HG02852 (cell line): Measurements from ENCODE around the gene AJM1.
"Not testable (repeated sequence)": the region's sequence is repeated elsewhere in the genome, so short reads cannot be mapped to it uniquely, and the experiment has no call there.

Source experiments
- ATAC-seq: cut with Tn5 transposase; IDR thresholded peaks from one replicate; pipeline ENCODE4 v1.9.1; 2021; ENCODE audit warnings: mild to moderate bottlenecking, moderate library complexity; ENCODE audit not compliant: unreplicated experiment

The AJM1 gene

DNA sequence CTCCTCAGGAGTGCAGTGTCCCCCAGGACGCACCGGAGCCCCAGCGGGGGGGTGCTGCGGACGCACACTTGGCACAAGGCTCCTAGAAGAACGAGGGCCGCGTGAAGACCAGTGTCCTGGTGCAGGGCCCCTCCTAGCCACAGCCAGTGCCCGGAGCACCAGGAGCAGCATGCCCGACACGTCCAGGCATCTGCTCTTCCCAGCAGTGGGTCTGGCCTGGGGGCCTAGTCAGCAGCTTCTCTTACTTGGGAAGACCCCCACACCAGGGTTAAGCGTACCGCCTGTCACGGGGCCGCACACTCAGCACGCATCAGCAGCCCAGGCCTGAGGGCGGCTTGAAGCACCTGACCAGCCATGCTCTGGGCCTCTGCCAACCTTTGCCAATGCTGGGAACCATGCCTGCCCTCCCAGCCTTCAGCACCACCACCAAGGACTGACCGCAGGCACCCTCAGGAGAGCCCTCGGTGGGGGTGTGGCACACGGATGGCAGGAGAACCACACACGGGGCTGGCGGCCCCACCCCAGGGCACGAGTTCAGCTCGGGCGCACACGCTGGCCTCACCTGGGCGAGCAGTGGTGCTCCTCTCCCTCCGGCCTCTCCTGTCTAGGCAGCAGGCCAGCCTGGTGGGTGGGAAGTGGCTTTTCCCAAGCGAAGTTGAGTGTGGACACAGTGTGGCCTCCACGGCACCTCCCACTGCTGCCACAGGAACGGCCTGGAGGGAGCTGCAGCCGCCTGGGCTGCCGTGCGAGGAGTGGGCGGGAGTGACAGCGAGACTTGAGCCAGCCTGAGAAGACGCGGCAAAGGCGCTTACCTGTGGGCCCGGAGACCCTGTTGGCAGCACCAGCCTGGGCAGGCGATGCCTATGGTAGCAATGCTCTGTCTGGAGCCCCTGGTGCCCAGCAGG is 12.0 kb upstream of the AJM1 start:
- no peak for ATAC-seq

DNA sequence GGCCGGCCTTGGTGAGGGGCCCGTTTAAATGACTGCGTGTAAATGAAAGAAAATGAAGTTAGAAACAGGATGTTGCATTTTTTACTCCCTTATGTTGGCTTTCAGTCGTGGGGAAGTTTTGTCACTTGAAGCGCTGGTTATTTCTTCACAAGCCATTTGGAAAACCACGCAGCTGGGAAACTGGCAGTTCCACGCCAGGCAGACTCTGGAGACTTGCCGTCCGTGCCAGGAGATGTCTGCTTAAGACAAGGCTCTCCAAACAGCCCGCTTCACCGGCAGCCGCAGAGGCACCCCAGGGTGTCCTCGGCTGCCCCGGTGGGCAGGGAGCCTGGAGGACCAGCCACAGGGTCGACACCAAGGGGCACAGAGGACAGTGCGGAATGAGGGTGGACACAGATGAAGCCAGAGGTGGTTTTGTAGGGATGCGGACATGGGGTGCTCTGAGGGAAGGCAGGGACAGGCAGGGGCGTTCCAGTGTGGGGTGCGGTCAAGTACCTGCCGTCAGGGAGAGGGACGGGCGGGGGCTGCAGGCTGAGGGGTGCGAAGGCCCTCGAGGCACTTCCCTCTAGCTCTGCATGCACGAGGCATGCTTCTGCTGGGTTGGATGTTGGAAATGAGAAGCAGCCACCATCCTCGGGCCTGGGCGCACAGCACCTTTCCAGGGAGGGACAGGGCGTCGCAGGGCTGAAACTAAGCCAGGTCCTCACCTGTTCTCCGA is 11.1 kb upstream of the AJM1 start:
- no peak for ATAC-seq

DNA sequence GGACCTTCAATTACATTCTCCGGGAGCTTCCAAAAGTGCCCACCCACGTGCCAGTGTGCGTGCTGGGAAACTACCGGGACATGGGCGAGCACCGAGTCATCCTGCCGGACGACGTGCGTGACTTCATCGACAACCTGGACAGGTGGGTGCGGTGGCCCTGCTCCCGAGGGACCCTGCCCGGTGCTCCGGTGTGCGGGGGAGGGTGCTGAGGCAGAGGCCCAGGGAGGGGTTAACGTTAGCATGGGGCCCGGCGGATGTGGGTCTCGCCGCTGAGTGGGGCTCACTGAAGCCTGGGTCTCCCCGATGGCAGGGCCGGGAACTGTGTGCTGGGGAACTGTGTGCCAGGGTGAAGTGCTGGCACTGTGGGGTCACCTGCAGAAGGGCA is 10.6 kb upstream of the AJM1 start:
- no peak for ATAC-seq

DNA sequence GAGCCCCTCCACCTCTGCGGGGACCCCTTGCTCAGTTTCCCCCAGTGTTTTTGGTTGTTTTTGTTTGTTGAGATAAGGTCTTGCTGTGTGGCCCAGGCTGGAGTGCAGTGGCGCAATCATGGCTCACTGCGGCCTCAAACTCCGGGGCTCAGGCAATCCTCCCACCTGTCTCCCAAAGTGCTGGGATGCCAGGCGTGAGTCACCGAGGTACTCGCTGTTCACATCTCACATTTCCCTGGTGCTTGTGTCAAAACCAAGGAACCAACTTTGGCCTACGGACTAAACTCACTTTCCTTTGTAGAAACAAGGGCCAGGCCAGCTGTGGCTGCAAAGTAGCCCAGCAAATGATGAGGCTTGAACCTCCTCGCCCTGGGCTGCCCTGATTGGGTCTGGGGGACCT is 9.7 kb upstream of the AJM1 start:
- no peak for ATAC-seq

DNA sequence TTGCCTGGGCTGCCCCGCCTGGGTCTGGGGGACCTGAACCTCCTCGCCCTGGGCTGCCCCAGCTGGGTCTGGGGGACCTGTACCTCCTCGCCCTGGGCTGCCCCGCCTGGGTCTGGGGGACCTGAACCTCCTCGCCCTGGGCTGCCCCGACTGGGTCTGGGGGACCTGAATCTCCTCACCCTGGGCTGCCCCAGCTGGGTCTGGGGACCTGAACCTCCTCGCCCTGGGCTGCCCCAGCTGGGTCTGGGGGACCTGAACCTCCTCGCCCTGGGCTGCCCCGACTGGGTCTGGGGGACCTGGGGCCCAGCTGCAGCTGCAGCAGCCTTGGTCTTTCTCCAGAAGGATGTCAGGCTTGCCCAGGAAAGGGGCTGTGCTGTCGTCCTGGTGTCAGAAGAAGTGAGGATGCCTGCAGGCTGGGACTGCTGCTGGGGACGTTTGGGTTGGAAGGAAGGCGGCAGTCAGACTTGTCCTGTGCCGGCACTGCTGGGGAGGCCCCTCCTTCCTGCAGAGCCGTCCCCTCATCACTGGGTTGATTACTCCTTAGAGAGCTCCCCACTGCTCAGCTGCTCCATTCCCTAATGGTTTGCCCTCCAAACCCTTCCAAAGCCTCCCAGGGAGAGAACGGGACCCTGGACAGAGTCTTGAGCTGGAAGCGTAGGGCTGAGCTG is 8.8 kb upstream of the AJM1 start:
- ATAC-seq, result not testable (repeated sequence)

DNA sequence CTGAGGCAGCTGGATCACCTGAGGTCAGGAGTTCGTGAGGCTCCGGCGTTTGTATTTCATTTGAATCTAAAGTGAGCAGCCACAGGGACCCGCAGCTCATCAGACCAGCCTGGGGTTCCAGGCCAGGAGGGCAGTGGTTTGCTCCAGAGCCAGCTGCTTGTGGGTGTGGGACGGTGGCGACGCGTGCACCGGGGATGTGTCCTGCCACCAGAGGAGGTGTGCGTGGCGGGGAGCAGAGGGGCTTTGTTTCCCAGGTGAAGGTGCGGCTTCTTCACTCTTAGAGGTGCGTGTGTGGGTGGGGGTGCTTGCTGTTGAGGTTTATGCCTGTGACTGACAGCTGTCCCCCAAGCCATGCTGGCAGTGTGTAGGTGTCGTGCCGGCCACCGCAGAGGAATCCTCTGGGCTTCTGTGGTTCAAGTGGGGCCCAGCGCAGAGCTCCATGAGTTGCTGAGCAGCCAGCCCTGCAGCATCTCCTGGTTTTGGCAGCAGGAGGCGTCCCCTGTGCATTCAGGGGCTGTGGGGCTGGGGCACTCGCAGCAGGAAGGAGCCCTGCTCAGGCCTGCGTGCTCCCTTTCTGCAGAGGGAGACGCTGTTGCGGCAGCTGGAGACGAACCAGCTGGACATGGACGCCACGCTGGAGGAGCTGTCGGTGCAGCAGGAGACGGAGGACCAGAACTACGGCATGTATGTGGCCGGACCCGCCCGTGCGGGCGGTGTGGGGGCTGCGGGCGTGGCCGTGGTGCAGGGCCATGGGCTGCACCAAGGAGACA is 6.9 kb upstream of the AJM1 start:
- ATAC-seq, result no peak

DNA sequence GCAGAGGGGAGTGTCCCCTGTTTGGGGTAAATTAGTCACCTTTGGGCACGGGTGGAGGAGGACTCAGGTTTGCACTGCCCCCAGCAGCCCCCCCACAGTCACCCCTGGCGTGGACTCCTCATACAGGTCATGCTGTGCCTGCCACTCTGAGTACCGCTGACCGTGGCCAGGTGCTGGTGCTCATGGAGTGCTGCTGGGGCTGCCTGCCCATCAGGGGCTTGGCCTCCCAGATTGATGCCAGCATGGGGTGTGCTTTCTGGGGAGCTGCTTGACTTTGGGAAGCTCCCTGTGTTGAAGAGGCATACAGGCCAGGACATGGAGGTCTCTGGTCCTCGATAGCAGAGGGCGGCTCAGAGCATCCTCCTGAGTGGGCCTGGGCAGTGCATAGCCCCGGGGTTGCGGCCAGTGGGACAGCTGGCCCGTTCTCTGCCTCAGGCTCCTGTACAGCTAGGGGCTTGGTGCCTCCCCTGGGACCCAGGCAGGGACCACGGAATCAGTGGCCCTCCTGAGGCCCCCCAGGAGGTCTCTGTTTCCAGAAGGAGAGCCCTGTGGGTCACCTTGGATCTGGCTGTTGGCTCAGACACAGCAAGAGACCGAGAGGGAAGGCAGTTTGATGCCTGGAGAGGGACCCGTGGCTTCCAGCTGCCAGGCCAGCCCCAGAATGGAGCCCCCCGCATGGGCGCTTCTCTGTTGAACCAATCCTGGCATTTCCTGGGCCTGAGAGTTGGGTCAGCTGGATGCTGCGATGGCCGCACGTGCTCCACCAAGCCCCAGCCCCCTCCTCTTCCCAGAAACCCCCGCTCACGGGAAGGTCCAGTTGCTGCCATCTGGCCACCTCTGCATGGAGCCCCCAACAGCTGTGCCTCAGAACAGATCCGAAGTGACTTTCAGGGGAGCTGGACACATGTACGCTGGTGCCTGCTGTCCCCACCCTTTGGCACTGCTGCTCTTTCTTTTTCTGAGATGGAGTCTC is 6.1 kb upstream of the AJM1 start:
- ATAC-seq, result no peak

DNA sequence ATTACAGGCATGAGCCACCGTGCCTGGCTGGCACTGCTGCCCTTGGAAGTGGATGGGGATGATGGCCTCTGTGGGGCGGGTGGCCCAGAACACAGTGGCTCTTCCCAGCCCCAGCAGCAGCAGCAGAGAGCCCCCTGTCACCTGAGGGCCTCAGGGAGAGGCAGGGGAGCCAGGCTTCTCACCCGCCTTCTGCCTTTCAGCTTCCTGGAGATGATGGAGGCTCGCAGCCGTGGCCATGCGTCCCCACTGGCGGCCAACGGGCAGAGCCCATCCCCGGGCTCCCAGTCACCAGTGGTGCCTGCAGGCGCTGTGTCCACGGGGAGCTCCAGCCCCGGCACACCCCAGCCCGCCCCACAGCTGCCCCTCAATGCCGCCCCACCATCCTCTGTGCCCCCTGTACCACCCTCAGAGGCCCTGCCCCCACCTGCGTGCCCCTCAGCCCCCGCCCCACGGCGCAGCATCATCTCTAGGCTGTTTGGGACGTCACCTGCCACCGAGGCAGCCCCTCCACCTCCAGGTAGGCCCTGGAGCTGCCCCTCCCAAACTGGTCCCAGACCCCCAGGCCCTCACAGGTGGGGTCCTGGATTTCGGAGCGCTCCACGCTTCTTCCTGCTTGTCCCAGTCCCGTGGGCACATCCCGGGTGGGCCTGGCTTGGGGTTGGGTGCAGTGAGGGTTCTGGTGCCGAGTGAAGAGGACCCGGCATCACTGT is 5.0 kb upstream of the AJM1 start:
- ATAC-seq, result no peak

DNA sequence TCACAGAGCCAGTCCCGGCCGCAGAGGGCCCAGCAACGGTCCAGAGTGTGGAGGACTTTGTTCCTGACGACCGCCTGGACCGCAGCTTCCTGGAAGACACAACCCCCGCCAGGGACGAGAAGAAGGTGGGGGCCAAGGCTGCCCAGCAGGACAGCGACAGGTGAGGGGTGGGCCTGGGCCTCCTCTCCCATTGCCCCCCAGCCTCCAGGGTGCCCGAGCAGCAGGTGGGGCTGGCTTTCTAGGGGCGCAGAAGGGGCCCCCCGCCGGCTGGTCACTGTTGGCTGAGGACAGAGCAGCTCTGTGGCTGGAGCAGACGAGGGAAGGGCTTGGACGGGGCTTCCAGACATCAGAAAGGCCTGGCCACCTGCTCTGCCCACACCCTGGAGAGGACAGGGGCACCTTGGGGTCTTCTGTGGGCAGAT is 4.4 kb upstream of the AJM1 start:
- ATAC-seq, result not testable (repeated sequence)

DNA sequence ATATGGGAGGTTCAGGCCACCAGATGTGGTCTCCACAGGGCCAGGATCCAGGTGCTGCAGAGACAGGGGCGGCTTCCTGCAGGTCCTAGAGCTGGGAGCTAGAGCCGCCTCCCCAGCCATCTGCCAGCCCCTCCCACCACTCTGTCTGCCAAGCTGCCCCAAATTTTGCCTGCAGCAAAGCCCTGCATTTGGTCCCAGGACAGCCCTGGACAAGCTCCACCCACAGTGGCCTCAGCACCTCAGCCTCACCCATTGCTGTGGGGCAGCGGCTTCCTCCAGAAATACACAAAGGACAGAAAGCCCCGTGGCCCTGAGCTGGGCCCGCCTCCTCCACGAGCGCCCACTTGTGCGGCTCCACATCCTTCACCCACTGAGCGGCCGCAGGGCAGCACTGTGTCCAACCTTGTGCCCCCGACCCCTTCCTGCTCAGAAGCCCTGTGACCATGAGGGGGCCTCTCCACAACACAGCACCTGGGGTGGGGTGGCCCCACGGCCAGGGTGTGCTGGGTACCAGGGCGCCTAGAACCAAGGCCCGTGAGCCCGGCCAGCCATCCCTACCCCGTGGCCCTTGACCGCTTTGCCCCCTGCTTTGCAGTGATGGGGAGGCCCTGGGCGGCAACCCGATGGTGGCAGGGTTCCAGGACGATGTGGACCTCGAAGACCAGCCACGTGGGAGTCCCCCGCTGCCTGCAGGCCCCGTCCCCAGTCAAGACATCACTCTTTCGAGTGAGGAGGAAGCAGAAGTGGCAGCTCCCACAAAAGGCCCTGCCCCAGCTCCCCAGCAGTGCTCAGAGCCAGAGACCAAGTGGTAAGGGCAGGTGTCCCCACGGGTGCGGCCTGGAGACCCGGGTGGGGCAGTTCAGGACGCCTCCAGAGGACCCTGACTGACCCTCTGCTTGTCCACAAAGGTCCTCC is 3.7 kb upstream of the AJM1 start:
- no peak for ATAC-seq

DNA sequence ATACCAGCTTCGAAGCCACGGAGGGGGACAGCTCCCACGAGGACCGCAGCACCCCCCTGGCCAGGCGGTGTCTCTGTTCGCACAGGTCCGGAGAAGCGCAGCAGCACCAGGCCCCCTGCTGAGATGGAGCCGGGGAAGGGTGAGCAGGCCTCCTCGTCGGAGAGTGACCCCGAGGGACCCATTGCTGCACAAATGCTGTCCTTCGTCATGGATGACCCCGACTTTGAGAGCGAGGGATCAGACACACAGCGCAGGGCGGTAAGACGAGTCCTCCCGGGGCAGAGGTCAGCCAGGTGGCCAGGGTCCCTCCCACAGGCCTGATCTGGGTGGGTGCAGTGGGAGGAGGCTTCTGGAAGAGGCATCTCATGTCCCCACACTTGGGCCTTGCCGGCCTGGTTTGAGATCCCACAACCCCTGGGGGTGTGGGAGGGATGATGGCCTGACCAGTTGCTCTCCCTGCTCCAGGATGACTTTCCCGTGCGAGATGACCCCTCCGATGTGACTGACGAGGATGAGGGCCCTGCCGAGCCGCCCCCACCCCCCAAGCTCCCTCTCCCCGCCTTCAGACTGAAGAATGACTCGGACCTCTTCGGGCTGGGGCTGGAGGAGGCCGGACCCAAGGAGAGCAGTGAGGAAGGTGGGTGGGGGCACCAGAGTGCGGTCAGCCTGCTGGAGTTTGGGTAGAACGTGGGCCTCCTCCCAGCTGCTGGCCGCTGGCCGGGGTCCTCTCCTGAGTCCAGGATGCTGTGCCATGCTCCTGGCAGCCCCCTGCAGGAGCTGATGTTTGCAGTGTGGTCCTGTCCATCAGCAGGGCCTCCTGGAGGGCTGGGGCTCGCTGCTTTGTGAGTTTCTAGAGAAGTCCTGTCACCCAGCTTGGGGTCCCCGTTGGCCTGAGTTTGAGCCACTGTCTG is 2.8 kb upstream of the AJM1 start:
- no peak for ATAC-seq

DNA sequence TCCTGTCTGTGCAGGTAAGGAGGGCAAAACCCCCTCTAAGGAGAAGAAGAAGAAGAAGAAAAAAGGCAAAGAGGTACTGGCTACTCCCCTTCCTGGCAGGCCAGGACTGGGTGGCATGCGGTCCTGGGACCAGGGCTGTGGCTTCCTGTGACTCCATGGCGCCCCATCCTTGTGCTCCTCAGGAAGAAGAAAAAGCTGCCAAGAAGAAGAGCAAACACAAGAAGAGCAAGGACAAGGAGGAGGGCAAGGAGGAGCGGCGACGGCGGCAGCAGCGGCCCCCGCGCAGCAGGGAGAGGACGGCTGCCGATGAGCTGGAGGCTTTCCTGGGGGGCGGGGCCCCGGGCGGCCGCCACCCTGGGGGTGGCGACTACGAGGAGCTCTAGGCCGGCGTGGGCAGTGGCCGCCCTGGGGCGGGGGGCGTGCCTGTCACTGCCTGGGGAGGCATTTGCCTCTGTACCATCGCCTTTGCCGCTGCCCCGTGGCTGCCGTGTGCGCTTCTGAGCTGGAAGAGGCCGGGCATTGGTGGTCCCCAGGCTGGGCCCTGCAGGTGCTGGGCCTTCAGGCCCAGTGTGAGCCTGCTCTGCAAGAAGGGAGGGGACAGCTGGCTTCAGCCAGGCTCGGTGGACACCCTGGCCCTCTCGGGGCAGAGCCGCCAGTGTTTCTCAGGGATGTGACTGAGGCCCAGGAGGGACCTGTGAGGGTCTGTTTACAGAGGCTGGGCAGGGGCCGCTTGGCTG is 2.0 kb upstream of the AJM1 start:
- no peak for ATAC-seq

DNA sequence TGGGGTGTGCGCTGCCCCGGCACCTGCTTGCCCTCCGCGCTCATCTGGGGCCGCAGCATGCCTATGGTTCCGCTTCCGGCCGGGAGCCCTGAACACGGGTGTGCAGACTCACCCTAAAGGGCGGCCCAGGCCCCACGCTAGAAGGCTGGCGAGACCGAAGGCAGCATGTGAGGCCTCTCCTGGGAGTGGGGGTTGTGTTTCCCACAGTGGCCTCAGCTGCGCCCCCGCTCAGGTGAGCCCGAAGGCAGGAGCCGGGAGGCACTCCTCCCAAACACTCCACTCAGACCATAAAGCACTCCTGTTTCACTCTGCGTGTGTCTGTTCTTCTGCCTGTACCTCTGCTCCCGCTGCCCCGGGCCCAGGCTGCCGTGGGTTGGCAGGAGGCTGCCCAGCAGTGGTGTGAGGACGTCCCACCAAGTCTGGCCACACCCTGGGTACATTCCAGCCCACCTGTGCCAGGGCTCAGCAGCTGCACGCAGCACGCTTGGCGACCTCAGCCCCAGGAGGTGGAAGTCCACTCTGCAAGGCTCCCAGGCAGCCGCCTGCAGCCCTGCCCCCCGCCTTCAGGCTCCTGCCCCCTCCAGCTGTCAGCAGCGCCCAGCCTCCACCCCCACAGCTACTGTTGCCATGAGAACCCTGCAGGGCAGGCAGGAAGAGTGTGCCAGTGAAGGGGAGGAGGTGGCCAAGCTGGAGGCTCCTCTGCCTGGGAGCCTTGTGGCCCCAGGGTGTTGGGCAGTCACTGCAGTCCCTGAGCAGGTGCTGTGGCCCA is 1.2 kb upstream of the AJM1 start:
- ATAC-seq, result no peak

DNA sequence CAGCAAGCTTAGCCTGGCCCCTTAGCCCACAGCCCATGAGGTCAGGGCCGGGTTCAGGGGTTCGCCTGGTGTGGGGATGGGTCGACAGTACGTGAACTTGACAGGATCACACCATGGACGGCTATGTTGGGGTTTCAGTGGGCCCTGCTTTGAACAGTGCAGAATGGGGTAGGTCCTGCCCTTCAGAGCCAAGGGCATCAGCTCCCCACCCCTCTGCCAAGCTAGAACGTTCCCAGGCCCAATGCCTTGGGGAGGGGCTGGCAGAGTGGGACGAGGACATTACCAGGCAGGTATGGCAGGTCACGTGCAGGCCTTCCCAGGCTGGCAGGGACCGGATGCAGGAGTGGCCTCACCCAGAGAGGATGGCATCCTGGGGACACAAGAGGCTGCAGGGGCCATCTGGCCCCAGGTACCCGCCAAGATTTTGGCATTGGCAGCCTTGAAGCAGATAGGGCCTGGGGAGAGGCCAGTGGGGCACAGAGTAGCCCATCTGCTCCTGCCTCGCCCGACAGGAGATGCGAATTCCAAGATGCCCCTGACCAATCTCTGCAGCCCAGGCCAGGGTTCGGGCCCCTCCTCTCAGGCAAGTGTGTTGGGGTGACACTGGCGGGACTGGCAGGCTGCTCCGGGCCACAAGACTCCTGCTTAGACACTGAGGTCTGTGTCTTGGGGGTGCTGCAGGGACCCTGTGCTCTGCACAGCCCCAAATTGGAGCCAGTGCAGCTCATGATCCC is 465 bp upstream of the AJM1 start:
- ATAC-seq, result not testable (repeated sequence)
